Large intestine (tissue), 3 donors: Measurements from ENCODE around the gene APOD. TPM values are rescaled to one million over a fixed set of nuclear protein-coding genes. Genes with fewer than 3 reads are reported as not detected.

Source experiments
- DNase-seq, 2 donors: peaks; one replicate each; pipeline versions ENCODE4 v3.0.0 to v3.0.0-alpha.2; 2013
- H3K27ac ChIP-seq: one replicate; pipeline ENCODE4 v1.5.1; 2013; ENCODE audit warnings: low read length
- H3K27me3 ChIP-seq: 2 replicates; pipeline ENCODE4 v1.6.1; 2013; ENCODE audit warnings: low read length; ENCODE audit not compliant: control insufficient read depth, insufficient read depth
- H3K36me3 ChIP-seq: 2 replicates; pipeline ENCODE4 v1.6.1; 2013; ENCODE audit warnings: low read length; ENCODE audit not compliant: control insufficient read depth, insufficient read depth
- H3K4me1 ChIP-seq: one replicate; pipeline ENCODE4 v1.6.1; 2013; ENCODE audit warnings: low read length; ENCODE audit not compliant: control insufficient read depth, insufficient read depth
- H3K4me3 ChIP-seq: one replicate; pipeline ENCODE4 v1.5.1; 2013; ENCODE audit warnings: low read length
- H3K9me3 ChIP-seq: one replicate; pipeline ENCODE4 v1.6.1; 2013; ENCODE audit warnings: mild to moderate bottlenecking, low read depth, low read length, moderate library complexity; ENCODE audit not compliant: control insufficient read depth
- WGBS: methylation state at CpG from one replicate; pipeline ENCODE4 v1.1.5; 2013; ENCODE audit warnings: low lambda C conversion rate; ENCODE audit not compliant: insufficient coverage; 5-methylcytosine and 5-hydroxymethylcytosine counted together
- polyA plus RNA-seq: library from polyadenylated mRNA; unstranded; fragments of 120-200 nt; gene quantifications from one replicate; pipeline ENCODE4 v1.2.1, GENCODE V29; 2013

APOD gene
- polyA plus RNA-seq, 1 donor = 12.6 TPM

GRCh38 chr3:195532345-195532744 is 51.4 kb downstream of the APOD start:
- Histone ChIP-seq H3K27ac (no peak overlapping the region), H3K4me3 (no peak overlapping the region), H3K27me3 (no peaks in the 10 kb centered on the region), H3K9me3 (no peaks in the 10 kb centered on the region), H3K36me3 (peaks cover 3% of the 10 kb centered on the region), H3K4me1 (no peaks in the 10 kb centered on the region)
- no peak for DNase-seq
- 43% methylated on average over 2 of the region's 3 CpGs for WGBS

- Histone ChIP-seq H3K27ac (no peak overlapping the region), H3K36me3 (peaks cover 6% of the 10 kb centered on the region), H3K4me1 (no peaks in the 10 kb centered on the region), H3K9me3 (no peaks in the 10 kb centered on the region), H3K27me3 (no peaks in the 10 kb centered on the region), H3K4me3 (no peak overlapping the region)
- DNase-seq = no peak
- WGBS = no CpG with 5 or more reads among the region's 5 CpGs
Measured at GRCh38 chr3:195531683-195532082, 52.1 kb downstream of the APOD start.

DNA sequence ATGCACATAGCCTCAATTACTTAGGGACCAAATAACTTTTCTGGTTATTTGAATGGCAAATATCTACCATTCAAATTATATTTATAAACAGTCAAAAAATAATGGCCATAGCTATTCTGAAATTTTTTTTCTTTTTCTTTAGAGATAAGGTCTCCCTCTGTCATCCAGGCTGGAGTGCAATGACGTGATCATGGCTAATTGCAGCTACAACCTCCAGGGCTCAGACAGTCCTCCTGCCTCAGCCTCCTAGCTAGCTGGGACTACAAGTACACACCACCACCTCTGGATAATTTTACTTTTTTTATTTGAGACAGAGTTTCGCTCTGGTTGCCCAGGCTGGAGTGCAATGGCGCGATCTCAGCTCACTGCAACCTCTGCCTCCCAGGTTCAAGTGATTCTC is 57.2 kb downstream of the APOD start:
- Histone ChIP-seq H3K4me1 (no peaks in the 10 kb centered on the region), H3K4me3 (no peak overlapping the region), H3K27ac (no peak overlapping the region), H3K9me3 (no peaks in the 10 kb centered on the region), H3K27me3 (no peaks in the 10 kb centered on the region), H3K36me3 (peaks cover 28% of the 10 kb centered on the region)
- DNase-seq = no peak
- no CpG with 5 or more reads among the region's 4 CpGs for WGBS

DNA sequence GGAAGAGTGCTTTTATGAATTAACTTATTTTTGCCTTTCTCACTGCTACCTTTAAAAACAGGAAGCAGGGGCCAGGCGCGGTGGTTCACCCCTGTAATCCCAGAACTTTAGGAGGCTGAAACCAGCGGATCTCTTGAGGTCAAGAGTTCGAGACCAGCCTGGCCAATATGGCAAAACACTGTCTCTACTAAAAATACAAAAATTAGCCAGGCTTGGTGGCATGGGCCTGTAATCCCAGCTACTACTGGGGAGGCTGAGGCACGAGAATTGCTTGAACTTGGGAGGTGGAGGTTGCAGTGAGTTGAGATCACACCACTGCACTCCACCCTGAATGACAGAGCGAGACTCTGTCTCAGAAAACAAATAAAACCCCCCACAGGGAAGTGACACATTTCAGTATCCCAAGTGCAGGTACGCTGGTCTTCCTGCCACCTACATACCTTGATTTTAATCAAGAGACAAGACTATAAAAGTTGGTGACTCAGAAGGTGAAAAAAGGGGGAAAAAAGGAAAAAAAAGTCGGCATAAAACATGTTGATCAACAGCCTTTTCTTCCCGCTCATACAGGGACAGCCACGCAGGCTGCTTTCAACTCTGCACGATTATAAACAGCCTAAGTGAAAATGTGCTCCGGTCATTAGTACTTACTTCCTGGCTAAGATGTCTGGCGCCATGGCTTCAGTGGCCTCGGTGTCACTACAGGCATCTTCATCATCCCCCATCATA is 59.4 kb downstream of the APOD start:
- H3K27ac ChIP-seq = no peak overlapping the region
- 93% methylated on average over 3 of the region's 14 CpGs for WGBS
- peaks cover 33% of the 10 kb centered on the region for H3K36me3 ChIP-seq

GRCh38 chr3:195522254-195523023 is 61.3 kb downstream of the APOD start:
- Histone ChIP-seq H3K4me1 (no peaks in the 10 kb centered on the region), H3K9me3 (no peaks in the 10 kb centered on the region), H3K27me3 (no peaks in the 10 kb centered on the region), H3K27ac (no peak overlapping the region), H3K4me3 (no peak overlapping the region), H3K36me3 (peaks cover 37% of the 10 kb centered on the region)
- DNase-seq = no peak
- WGBS = 75% methylated on average over 2 of the region's 6 CpGs

More for the DNA sequence above, 59.4 kb downstream of the APOD start:
- no peaks in the 10 kb centered on the region for H3K9me3 ChIP-seq
- no peak for DNase-seq
- no peak overlapping the region for H3K4me3 ChIP-seq
- H3K4me1 ChIP-seq = no peaks in the 10 kb centered on the region
- H3K27me3 ChIP-seq = no peaks in the 10 kb centered on the region

Other genes starting within 250 kb of the APOD start
- 33.4 TPM for gene ACAP2, start 140.9 kb downstream of the APOD start, polyA plus RNA-seq
- 54.7 TPM for gene PPP1R2, start 40.6 kb downstream of the APOD start, polyA plus RNA-seq
- gene MUC20, start 137.0 kb upstream of the APOD start, polyA plus RNA-seq = 34.5 TPM
- gene MUC4, start 228.0 kb upstream of the APOD start, polyA plus RNA-seq = 4.4 TPM